Activated naive CD8-positive, alpha-beta T cell (primary cell): ENCODE data around the gene ERP29.

Source experiments
- H3K27ac Mint-ChIP-seq: one replicate; pipeline ENCODE4 v1.8.0; 2021; ENCODE audit warnings: mixed read lengths
- H3K27me3 Mint-ChIP-seq: one replicate; pipeline ENCODE4 v1.8.0; 2021; ENCODE audit warnings: mixed read lengths
- H3K36me3 Mint-ChIP-seq: one replicate; pipeline ENCODE4 v1.8.0; 2021; ENCODE audit warnings: mixed read lengths
- H3K4me1 Mint-ChIP-seq: one replicate; pipeline ENCODE4 v1.8.0; 2021; ENCODE audit warnings: low read depth, mixed read lengths
- H3K4me3 Mint-ChIP-seq: one replicate; pipeline ENCODE4 v1.8.0; 2021; ENCODE audit warnings: mild to moderate bottlenecking, mixed read lengths
- H3K9me3 Mint-ChIP-seq: one replicate; pipeline ENCODE4 v1.8.0; 2021; ENCODE audit warnings: low read depth, mixed read lengths

The ERP29 gene

DNA sequence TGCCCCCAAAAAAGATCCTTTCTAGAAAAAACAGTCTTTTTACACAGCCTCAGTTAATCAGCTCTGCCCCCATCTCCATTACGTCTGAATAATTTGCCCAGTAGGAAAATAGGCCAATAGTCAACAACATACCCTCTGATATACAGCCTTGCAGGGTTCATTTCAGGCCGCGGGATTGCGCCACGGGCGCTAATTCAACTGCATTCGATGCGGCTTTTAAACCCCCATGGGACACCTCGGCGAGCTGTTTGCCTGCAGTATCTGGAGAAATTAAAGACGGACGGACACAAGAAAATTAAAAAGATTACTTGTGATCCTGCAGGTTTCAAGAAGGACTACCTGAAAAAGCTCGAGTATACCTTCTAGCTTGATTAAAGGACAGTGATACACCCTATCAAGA lies 36.1 kb downstream of the ERP29 start:
- H3K4me1 Mint-ChIP-seq, result peaks cover 6% of the 10 kb centered on the region
- H3K9me3 Mint-ChIP-seq, result no peaks in the 10 kb centered on the region
- H3K27ac Mint-ChIP-seq, result no peak overlapping the region
- no peaks in the 10 kb centered on the region for H3K27me3 Mint-ChIP-seq
- H3K36me3 Mint-ChIP-seq, result peaks cover 2% of the 10 kb centered on the region
- no peak overlapping the region for H3K4me3 Mint-ChIP-seq

DNA sequence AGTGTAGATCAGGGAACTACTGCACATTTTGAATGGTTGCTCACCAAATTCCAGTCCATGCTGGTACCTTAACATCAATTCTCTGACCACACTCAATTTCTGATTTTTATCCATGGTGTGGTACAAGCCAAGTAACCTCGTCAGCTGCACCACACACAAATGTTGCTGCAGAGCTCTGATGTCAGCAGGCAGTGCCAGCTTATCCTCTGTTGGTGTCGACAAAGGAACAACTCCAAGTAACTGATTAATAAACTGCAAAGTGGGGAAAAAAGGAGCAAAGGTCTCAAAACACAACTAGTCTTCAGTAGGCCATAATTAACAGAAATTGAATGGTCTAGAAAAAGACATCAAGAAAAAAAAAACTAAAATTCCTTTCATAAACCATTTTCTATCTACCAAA lies 47.9 kb downstream of the ERP29 start:
- H3K36me3 Mint-ChIP-seq, result peaks cover 5% of the 10 kb centered on the region
- H3K4me1 Mint-ChIP-seq, result peaks cover 2% of the 10 kb centered on the region
- H3K27ac Mint-ChIP-seq, result peak overlapping the region; percentile 1
- H3K27me3 Mint-ChIP-seq, result no peaks in the 10 kb centered on the region
- no peaks in the 10 kb centered on the region for H3K9me3 Mint-ChIP-seq
- H3K4me3 Mint-ChIP-seq, result no peak overlapping the region

DNA sequence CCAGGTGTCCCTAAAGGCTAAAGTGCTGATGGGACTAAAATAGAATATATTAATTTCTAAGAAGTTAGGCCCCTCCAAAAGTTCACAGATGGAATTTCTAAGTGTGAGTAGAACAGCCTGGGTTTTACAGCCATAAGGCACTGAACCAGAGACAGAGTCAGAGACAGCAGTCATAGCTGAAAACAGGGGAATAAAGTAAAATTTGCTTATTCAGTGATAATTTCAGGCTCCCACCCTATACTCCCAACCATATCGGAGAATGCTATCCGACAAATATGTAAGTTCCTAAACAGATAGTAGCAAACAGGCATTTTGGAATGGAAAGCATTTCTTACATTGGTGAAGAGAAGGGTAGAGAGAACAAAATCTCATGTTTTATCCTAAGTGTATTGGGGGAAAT lies 50.0 kb downstream of the ERP29 start:
- H3K9me3 Mint-ChIP-seq, result no peaks in the 10 kb centered on the region
- no peaks in the 10 kb centered on the region for H3K4me1 Mint-ChIP-seq
- H3K27me3 Mint-ChIP-seq, result no peaks in the 10 kb centered on the region
- no peak overlapping the region for H3K4me3 Mint-ChIP-seq
- H3K36me3 Mint-ChIP-seq, result peaks cover 3% of the 10 kb centered on the region
- H3K27ac Mint-ChIP-seq, result no peak overlapping the region

DNA sequence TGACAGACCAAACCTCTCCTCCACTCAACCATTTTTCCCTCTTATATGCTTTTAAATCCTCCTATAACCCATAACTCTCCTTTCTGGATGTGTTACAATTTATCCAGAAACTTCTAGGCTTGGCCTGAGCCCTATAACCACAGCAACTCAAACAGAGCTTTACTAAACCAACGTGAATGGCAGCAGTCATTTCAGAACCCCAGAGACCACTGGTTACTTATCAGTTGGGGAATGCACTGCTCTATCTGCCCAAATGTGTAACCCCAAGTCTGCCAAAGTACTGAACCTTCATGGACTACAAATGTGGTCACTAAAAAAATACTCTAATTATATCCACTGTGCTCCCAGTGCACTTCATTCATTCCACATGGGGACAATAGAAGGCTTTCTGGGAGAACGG lies 53.3 kb downstream of the ERP29 start:
- Mint-ChIP-seq H3K9me3 (no peaks in the 10 kb centered on the region), H3K4me1 (no peaks in the 10 kb centered on the region), H3K27me3 (no peaks in the 10 kb centered on the region), H3K4me3 (no peak overlapping the region), H3K27ac (no peak overlapping the region), H3K36me3 (peaks cover 4% of the 10 kb centered on the region)
